HL-60/S4 (cell line): ENCODE measurements around the gene SLC8B1.

Experiments
- in situ Hi-C: fragments of 300-500 bp; cut with MboI; formaldehyde crosslinking; loops from 2 replicates; pipeline ENCODE4 v1.14.3; 2022; ENCODE audit warnings: low sequenced_read_pairs

Gene SLC8B1

DNA sequence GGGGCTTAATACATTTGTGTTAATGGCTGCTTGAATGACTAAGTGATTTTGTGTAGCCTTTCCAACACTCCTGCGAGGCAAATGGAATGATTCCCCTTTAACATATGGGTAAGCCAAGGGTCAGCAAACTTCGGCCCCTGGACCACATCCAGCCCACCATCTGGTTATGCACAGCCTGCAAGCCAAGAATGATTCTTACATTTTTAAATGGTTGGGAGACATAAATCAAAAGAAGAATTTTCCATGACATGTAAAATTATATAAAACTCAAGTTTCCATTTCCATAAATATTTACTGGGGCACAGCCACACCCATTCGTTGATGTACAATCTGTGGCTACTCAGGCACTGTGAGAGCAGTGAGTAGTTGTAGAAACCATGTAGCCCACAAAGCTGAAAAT lies 9.0 kb downstream of the SLC8B1 start:
- in situ Hi-C loops = no loop called here

- in situ Hi-C loops = no loop called here
These were observed 12.6 kb downstream of the SLC8B1 start for GRCh38 chr12:113322343-113322742.

GRCh38 chr12:113320401-113320800 lies 14.5 kb downstream of the SLC8B1 start:
- in situ Hi-C loops = no loop called here

DNA sequence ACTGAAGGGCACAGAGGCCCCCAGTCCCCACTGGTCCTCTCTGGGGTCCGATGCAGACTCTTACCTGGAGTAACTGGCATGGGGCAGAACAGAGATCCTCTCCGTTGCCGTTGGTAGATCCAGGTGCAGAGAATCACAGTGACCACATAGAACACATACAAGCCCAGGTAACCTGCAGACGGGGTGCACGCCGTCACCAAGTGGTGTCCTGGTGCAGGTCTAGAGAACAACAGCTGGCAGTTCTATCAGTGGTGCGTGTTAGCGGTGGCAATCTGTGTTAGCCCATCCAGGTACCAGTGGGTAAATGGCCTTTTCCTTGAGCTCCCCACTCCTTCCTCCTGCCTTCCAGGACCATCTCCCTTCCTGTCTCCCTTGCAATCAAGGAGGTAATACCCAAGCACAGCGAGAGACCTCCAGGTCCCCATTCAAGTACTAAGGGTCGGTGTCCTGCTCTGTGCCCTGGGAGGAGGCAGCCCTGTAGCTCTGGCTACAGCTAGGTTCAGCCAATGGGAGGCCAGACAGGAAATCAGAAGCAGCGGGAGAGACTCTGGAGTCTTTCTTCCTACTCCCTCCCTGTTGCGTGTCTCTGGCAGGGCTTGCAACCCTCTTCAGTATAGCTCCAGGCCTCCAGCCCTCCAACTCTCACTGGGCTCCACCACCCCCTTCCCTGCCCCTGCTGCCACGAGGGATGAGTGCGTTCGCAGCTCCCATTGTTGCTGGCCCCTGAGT lies 15.8 kb downstream of the SLC8B1 start:
- in situ Hi-C loops = no loop called here

GRCh38 chr12:113318046-113318656 lies 16.8 kb downstream of the SLC8B1 start:
- in situ Hi-C loops = no loop called here

DNA sequence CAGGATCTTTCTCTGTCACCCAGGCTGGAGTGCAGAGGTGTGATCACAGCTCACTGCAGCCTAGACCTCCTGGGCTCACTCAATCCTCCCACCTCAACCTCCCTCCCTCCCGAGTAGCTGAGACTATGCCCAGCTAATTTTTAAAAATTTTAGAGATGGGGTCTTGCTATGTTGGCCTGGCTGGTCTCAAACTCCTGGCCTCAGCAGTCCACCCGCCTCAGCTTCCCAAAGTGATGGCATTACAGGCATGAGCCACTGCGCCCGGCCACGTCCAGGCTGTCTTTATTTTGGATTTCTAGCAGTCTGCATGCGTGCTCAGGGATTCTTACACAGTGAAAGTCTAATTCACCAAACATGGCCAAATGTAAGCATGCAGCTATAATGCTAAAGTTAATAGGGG lies 17.8 kb downstream of the SLC8B1 start:
- in situ Hi-C loops = no loop called here

GRCh38 chr12:113316155-113316554 lies 18.8 kb downstream of the SLC8B1 start:
- in situ Hi-C loops = no loop called here

DNA sequence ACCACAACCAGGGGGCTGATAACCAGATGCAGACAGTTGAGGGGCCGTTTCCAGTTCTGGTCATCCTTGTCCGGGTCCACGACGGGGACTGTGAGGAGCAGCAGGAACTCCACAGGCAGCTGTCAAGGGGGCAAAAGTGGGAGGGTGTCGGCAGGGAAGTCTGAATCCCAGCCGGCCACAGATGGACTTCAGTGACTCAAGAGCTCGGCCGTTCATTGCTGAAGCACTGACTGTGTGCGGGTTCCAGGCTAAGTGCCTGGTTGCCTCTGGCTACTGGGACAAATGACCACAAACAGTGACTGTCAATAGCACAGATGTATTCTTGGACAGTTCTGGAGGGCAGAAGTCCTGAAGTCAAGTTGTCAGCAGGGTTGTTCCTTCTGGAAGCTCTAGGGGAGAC lies 19.6 kb downstream of the SLC8B1 start:
- in situ Hi-C loops = no loop called here

GRCh38 chr12:113314121-113314529 lies 20.8 kb downstream of the SLC8B1 start:
- in situ Hi-C loops = no loop called here

- in situ Hi-C loops = no loop called here
These were observed 24.4 kb downstream of the SLC8B1 start for GRCh38 chr12:113310489-113310888.

GRCh38 chr12:113306382-113306781 lies 28.5 kb downstream of the SLC8B1 start:
- in situ Hi-C loops = no loop called here

GRCh38 chr12:113305281-113305856 lies 29.5 kb downstream of the SLC8B1 start:
- in situ Hi-C loops = no loop called here

DNA sequence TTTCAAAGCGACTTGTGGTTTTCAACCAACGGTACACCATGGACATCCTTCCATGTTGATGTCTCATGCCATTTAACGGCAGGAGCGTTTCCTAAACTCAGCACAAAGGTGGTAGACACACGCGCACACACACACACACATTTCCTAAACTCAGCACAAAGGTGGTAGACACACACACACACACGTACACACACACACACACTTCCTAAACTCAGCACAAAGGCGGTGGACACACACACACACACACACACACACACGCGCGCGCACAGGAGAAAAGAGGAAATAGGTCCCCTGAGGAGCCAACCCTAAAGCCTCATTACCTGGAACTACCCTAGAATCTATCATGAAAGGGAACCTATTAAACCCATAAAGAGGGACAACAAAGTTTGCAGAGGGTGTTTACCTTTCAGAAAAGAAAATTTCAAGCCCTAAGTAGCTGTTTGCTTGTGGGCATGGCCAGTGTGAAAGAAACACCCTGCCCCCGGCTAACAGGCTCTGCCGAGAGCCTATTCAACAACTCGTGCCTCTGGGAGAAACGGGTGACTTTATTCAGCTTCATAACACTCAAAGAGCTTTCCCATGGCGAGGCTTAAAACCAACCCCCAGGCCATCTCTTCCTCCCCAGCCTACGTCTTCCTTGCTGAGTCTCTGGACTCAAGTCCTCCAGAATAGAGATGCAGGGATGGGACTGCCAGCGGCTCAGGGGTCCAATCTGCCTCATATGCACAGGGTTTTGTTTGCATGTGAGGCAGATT lies 31.8 kb downstream of the SLC8B1 start:
- in situ Hi-C loops = no loop called here

DNA sequence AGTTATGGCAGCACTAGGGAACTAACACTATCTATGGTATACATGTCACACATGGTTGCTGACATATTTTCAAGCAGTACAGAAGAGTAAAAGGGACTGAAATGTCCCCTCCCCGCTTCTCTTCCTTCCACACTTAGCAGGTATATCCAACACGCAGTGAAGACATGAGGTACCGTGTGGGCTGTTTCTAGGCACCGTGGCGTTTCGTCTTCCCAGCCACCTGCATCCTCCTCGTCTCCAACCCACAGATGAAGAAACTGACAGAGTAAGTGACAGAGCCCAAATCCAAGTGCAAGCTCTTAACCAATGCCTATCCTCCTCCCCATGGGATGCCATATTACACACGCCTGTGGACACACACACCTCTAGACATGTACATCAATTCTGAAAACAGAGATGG lies 32.4 kb downstream of the SLC8B1 start:
- in situ Hi-C loops = no loop called here

DNA sequence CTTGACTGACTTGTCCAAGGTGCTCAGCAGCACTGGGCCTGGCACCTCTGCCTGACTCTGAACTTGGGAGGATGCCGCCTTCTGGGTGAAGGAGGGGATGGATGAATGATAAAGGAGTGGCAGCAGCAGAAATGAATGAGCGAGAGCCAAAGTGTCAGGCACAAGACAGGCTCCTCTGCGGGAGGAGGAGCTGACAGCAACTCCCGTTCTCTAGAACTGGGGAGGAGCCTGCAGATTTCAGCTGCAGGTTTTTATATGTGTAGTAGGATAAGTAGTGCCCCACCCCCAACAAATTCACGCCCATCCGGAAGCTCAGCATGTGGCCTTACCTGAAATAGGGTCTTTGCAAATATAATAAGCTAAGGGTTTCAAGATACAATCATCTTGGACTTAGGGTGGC lies 33.1 kb downstream of the SLC8B1 start:
- in situ Hi-C loops = no loop called here

DNA sequence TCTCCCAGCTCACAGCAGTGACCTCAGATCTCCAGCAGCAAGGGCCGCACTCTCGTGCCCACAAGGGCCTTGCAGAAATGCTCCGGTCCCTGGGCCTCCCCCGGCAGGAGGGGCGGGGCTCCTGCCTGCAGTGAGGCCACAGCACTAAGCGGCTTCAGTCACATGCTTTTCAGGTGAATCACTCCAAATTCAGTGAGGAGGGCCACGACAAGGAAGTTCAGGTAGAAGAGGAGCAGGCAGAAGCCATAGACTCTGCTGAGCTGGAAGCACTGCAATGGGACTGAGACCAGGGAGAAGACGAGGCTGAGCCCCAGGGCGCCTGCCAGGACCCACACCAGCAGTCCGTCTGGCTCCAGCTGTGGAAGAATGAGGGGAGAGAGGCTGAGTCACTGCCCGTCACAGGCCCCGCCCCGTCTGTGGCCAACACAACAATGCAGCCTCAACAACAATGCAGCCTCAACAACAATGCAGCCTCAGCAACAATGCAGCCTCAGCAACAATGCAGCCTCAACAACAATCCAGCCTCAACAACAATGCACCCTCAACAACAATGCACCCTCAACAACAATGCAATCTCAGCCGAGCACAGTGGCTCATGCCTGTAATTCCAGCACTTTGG lies 35.2 kb downstream of the SLC8B1 start:
- in situ Hi-C loops = no loop called here

GRCh38 chr12:113298861-113299545 lies 35.9 kb downstream of the SLC8B1 start:
- in situ Hi-C loops = no loop called here

DNA sequence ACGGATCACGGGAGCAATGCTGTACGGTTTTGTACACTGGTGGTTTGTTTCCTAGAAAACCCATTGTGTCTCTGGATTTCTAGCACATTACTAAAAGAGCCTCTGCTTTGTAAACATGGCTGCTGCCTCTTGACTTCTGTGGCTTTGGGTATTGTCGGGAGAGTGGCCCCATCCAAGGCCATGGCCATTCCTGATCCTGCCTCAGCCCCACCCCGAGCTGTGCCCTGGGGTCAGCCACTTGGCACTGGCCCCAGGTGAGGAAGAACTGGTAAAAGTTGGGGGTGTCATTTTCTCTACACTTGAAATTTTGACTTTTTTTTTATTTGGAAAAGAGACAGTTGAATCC lies 36.5 kb downstream of the SLC8B1 start:
- in situ Hi-C loops = no loop called here

GRCh38 chr12:113297621-113298471 lies 37.1 kb downstream of the SLC8B1 start:
- in situ Hi-C loops = no loop called here

GRCh38 chr12:113297214-113297587 lies 37.7 kb downstream of the SLC8B1 start:
- in situ Hi-C loops = no loop called here
